ENCODE data around the gene SIK3.

- TF ChIP-seq, protein P1, sequence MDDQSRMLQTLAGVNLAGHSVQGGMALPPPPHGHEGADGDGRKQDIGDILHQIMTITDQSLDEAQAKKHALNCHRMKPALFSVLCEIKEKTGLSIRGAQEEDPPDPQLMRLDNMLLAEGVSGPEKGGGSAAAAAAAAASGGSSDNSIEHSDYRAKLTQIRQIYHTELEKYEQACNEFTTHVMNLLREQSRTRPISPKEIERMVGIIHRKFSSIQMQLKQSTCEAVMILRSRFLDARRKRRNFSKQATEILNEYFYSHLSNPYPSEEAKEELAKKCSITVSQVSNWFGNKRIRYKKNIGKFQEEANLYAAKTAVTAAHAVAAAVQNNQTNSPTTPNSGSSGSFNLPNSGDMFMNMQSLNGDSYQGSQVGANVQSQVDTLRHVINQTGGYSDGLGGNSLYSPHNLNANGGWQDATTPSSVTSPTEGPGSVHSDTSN (IDR thresholded peaks at IDR 0.05) = no peak
- TF ChIP-seq CTCF (IDR thresholded peaks at IDR 0.05) (no peak), RAD21 (IDR thresholded peaks at IDR 0.05; ENCODE audit: low read length) (no peak), REST (IDR thresholded peaks at IDR 0.05; ENCODE audit: low read depth, low read length) (no peak), POLR2AphosphoS5 (IDR thresholded peaks at IDR 0.05; ENCODE audit: low read depth, low read length) (no peak), TAF1 (IDR thresholded peaks at IDR 0.05; ENCODE audit: borderline replicate concordance, low read depth, low read length) (no peak), GABPA (IDR thresholded peaks at IDR 0.05; ENCODE audit: low read depth) (no peak), CHD2 (IDR thresholded peaks at IDR 0.05; ENCODE audit: low read length, partially characterized antibody) (no peak), SIN3A (IDR thresholded peaks at IDR 0.05; ENCODE audit: borderline replicate concordance, low read depth, low read length) (no peak), GATA2 (CRISPR knock-in tag; IDR thresholded peaks at IDR 0.05) (no peak), EZH2phosphoT487 (IDR thresholded peaks at IDR 0.05; ENCODE audit: borderline replicate concordance, low read depth) (no peak), FOXJ3 (CRISPR knock-in tag; IDR thresholded peaks at IDR 0.05) (no peak)
- TF ChIP-seq, protein P2, sequence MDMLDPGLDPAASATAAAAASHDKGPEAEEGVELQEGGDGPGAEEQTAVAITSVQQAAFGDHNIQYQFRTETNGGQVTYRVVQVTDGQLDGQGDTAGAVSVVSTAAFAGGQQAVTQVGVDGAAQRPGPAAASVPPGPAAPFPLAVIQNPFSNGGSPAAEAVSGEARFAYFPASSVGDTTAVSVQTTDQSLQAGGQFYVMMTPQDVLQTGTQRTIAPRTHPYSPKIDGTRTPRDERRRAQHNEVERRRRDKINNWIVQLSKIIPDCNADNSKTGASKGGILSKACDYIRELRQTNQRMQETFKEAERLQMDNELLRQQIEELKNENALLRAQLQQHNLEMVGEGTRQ (IDR thresholded peaks at IDR 0.05; ENCODE audit: borderline replicate concordance, low read depth, low read length) = no peak
- TF ChIP-seq, protein P3, sequence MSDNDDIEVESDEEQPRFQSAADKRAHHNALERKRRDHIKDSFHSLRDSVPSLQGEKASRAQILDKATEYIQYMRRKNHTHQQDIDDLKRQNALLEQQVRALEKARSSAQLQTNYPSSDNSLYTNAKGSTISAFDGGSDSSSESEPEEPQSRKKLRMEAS (IDR thresholded peaks at IDR 0.05; ENCODE audit: low read depth) = no peak
Measured at GRCh38 chr11:116910378-116910777, 187.8 kb downstream of the SIK3 start.
